ENCODE data around the gene MUCL3. TPM values are rescaled to one million over a fixed set of nuclear protein-coding genes. Genes with fewer than 3 reads are reported as not detected.
"Not testable (repeated sequence)": the region's sequence is repeated elsewhere in the genome, so short reads cannot be mapped to it uniquely, and the experiment has no call there.

Gene MUCL3
- total and polyA plus RNA-seq, 8 donors, result 0.04 to 5.6 (median 0.64) TPM; not detected in 4

GRCh38 chr6:30897882-30898281 is 42.9 kb upstream of the MUCL3 start:
- WGBS, 2 donors, result 88 to 89% methylated on average over 16 of the region's 16 CpGs
- H3K27me3 ChIP-seq, result no peaks in the 10 kb centered on the region
- ATAC-seq, result no peak
- no peaks in the 10 kb centered on the region for H3K4me1 ChIP-seq
- no peak for TF ChIP-seq CTCF (IDR thresholded peaks at IDR 0.05)
- intact Hi-C loops (cut with DNase I), result no loop called here
- DNase-seq, result no peak
- FAIRE-seq, result no peak
- H3K4me3 ChIP-seq, result no peak overlapping the region
- H3K27ac ChIP-seq, result no peak overlapping the region
- H3K9me3 ChIP-seq, result no peaks in the 10 kb centered on the region
- peaks cover 0 to 66% (median 28%) of the 10 kb centered on the region in 3 donors for H3K36me3 ChIP-seq

GRCh38 chr6:30898750-30899360 is 41.9 kb upstream of the MUCL3 start:
- ATAC-seq (no peak), FAIRE-seq (no peak)

GRCh38 chr6:30900863-30901417 is 39.8 kb upstream of the MUCL3 start:
- WGBS, 2 donors, result 55 to 71% methylated on average over 1 of the region's 1 CpG
- ATAC-seq, result no peak
- Histone ChIP-seq H3K36me3 (peaks cover 0 to 38% (median 22%) of the 10 kb centered on the region in 3 donors), H3K4me3 (no peak overlapping the region), H3K9me3 (no peaks in the 10 kb centered on the region), H3K27ac (no peak overlapping the region), H3K4me1 (no peaks in the 10 kb centered on the region), H3K27me3 (no peaks in the 10 kb centered on the region)
- DNase-seq, result no peak
- no peak for FAIRE-seq
- intact Hi-C loops (cut with DNase I), result no loop called here
- no peak for TF ChIP-seq CTCF (IDR thresholded peaks at IDR 0.05)

More at GRCh38 chr6:30898750-30899360, 41.9 kb upstream of the MUCL3 start:
- Histone ChIP-seq H3K27me3 (no peaks in the 10 kb centered on the region), H3K9me3 (no peaks in the 10 kb centered on the region), H3K4me1 (no peaks in the 10 kb centered on the region), H3K36me3 (peaks cover 0 to 58% (median 27%) of the 10 kb centered on the region in 3 donors), H3K4me3 (no peak overlapping the region), H3K27ac (no peak overlapping the region)
- no peak for TF ChIP-seq CTCF (IDR thresholded peaks at IDR 0.05)
- intact Hi-C loops (cut with DNase I), result no loop called here
- WGBS, 2 donors, result 82 to 83% methylated on average over 23 of the region's 23 CpGs
- DNase-seq, result peak in 2 of 6 donors; percentile 14 to 36

- no peak overlapping the region for H3K4me3 ChIP-seq
- H3K4me1 ChIP-seq, result no peaks in the 10 kb centered on the region
- H3K9me3 ChIP-seq, result no peaks in the 10 kb centered on the region
- no peak for ATAC-seq
- no peak for FAIRE-seq
- intact Hi-C loops (cut with DNase I), result no loop called here
- H3K36me3 ChIP-seq, result peaks cover 0 to 33% (median 20%) of the 10 kb centered on the region in 3 donors
- no peak for DNase-seq
- no peak for TF ChIP-seq CTCF (IDR thresholded peaks at IDR 0.05)
- H3K27ac ChIP-seq, result no peak overlapping the region
- H3K27me3 ChIP-seq, result no peaks in the 10 kb centered on the region
These were observed 39.3 kb upstream of the MUCL3 start for GRCh38 chr6:30901436-30901835.

GRCh38 chr6:30902196-30902595 is 38.6 kb upstream of the MUCL3 start:
- H3K4me3 ChIP-seq; H3K27me3 ChIP-seq; H3K27ac ChIP-seq; H3K9me3 ChIP-seq; FAIRE-seq; intact Hi-C loops (cut with DNase I); H3K4me1 ChIP-seq; ATAC-seq: not testable (repeated sequence)
- peak in 2 of 6 donors; percentile 2 to 23 for DNase-seq
- peaks cover 0 to 25% (median 15%) of the 10 kb centered on the region in 3 donors for H3K36me3 ChIP-seq
- WGBS, 2 donors, result 66% methylated on average over 8 to 9 of the region's 9 CpGs
